GM23248 (cell line): ENCODE data around the gene ZNF236. TPM values are rescaled to one million over a fixed set of nuclear protein-coding genes. Genes with fewer than 3 reads are reported as not detected.

Experiments used
- DNase-seq: peaks from one replicate; pipeline ENCODE4 v3.0.0-alpha.2; 2015
- H2AFZ ChIP-seq: fragments of 200-600 bp; sonication (generic); 2 replicates; pipeline ENCODE4 v1.6.1; 2016; ENCODE audit warnings: antibody characterized with exemption
- H3F3A ChIP-seq: fragments of 200-600 bp; sonication (generic); 2 replicates; pipeline ENCODE4 v1.6.1; 2016; ENCODE audit warnings: mild to moderate bottlenecking, antibody characterized with exemption, mixed run types; ENCODE audit not compliant: insufficient read depth
- H3K27ac ChIP-seq: fragments of 200-600 bp; sonication (generic); 2 replicates; pipeline ENCODE4 v1.5.1; 2016; ENCODE audit warnings: mild to moderate bottlenecking
- H3K27me3 ChIP-seq: fragments of 200-600 bp; sonication (generic); replicated peaks from 2 replicates; pipeline ENCODE4 v1.6.1; 2016; ENCODE audit warnings: mild to moderate bottlenecking; ENCODE audit not compliant: insufficient read depth
- H3K36me3 ChIP-seq: fragments of 200-600 bp; sonication (generic); 2 replicates; pipeline ENCODE4 v1.6.1; 2016; ENCODE audit warnings: low read depth, mild to moderate bottlenecking
- H3K4me1 ChIP-seq: fragments of 200-600 bp; sonication (generic); 2 replicates; pipeline ENCODE4 v1.6.1; 2016; ENCODE audit warnings: mild to moderate bottlenecking; ENCODE audit not compliant: insufficient read depth
- H3K4me2 ChIP-seq: fragments of 200-600 bp; sonication (generic); one replicate; pipeline ENCODE4 v1.6.1; 2016; ENCODE audit warnings: mild to moderate bottlenecking; ENCODE audit not compliant: unreplicated experiment
- H3K4me3 ChIP-seq: fragments of 200-600 bp; sonication (generic); 2 replicates; pipeline ENCODE4 v1.5.1; 2016; ENCODE audit warnings: mild to moderate bottlenecking
- H3K79me2 ChIP-seq: fragments of 200-600 bp; sonication (generic); 2 replicates; pipeline ENCODE4 v1.6.1; 2016; ENCODE audit warnings: mild to moderate bottlenecking; ENCODE audit not compliant: insufficient read depth
- H3K9ac ChIP-seq: fragments of 200-600 bp; sonication (generic); 2 replicates; pipeline ENCODE4 v1.6.1; 2016; ENCODE audit warnings: mild to moderate bottlenecking
- H3K9me2 ChIP-seq: fragments of 200-600 bp; sonication (generic); 2 replicates; pipeline ENCODE4 v1.6.1; 2016; ENCODE audit warnings: mixed run types, mild to moderate bottlenecking, moderate library complexity; ENCODE audit not compliant: insufficient read depth
- H3K9me3 ChIP-seq: fragments of 200-600 bp; sonication (generic); one replicate; pipeline ENCODE4 v1.6.1; 2017; ENCODE audit warnings: low read depth
- H4K20me1 ChIP-seq: fragments of 200-600 bp; sonication (generic); 2 replicates; pipeline ENCODE4 v1.6.0; 2016; ENCODE audit not compliant: insufficient read depth
- EZH2 ChIP-seq: fragments of 200-600 bp; sonication (generic); IDR thresholded peaks from 2 replicates; pipeline ENCODE4 v1.6.1; 2018; ENCODE audit warnings: antibody characterized with exemption, mild to moderate bottlenecking; ENCODE audit not compliant: insufficient read depth, poor library complexity, severe bottlenecking
- EZH2phosphoT487 ChIP-seq: fragments of 200-600 bp; sonication (generic); IDR thresholded peaks from 2 replicates; pipeline ENCODE4 v1.6.1; 2018; ENCODE audit warnings: antibody characterized with exemption, moderate library complexity, mild to moderate bottlenecking, low read depth; ENCODE audit not compliant: insufficient read depth
- WGBS, 2 experiments: methylation state at CpG; one replicate each; pipeline ENCODE4 v1.1.6; 2015 to 2017; ENCODE audit warnings: low lambda C conversion rate in 2 of 2, low coverage in 1 of 2; ENCODE audit errors: missing lambda C conversion rate in 2 of 2; 5-methylcytosine and 5-hydroxymethylcytosine counted together
- in situ Hi-C: fragments of 300-500 bp; cut with MboI; formaldehyde crosslinking; loops from 2 replicates; pipeline ENCODE4 v1.15.0; 2020
- polyA plus RNA-seq: library from polyadenylated mRNA; unstranded; fragments of >200 nt; fragmentation: Nextera tagmentation; extraction: Ambion mirVana; gene quantifications from 2 replicates; pipeline ENCODE4 v1.2.1, GENCODE V29; 2016
- total RNA-seq: library from RNA; depleted of rRNA; stranded (reverse); fragments of >200 nt; shearing (Covaris generic); gene quantifications from 2 replicates; pipeline ENCODE4 v1.2.3, GENCODE V29; 2014

The ZNF236 gene
- total and polyA plus RNA-seq, 2 experiments from 2014 or later = 4.6 to 12.4 TPM

DNA sequence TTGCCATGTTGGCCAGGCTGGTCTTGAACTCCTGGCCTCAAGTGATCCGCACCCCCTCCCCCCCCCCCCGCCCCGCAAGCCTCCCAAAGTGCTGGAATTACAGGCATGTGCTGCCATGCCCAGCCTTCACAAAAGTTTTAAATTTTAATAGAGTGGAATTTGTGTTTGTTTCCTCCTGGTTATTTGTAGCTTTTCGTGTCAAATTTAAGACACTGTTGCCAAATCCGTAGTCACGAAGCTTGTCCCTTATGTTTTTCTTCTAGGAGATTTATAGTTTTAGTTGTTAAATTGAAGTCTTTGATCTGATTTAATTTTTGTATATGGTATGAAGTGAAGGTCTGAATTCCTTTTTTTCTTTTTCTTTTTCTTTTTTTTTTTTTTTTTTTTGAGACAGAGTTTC lies 14.7 kb downstream of the ZNF236 start:
- 51% methylated on average over 6 of the region's 6 CpGs for WGBS, 2 experiments
- in situ Hi-C loops = no loop called here

DNA sequence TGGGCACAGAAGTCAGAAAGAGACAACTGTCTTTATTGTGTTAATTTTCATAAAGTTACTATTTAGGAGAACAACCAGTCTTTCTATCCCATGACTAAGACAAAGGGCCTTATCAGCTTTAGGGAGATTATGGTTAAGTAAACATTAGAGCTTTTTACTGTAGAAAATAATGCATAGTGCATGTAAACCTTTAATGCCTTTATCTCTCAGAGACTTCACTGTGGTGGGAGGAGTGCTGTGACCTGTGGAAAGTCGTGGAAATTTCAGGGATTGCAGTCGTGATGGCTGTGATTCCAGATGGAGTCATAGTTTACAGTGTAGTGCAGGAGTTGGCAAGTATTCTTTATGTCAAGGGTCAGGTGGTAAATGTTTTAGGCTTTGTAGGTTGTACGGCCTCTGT lies 15.8 kb downstream of the ZNF236 start:
- no peaks in the 10 kb centered on the region for H3K9me3 ChIP-seq
- no peaks in the 10 kb centered on the region for H3K27me3 ChIP-seq
- H3K4me2 ChIP-seq = peak overlapping the region; percentile 66
- peak overlapping the region; percentile 61; the same call in 1 of the 2 replicates for H3K9ac ChIP-seq
- peak; percentile 41 for DNase-seq
- H3K4me1 ChIP-seq = peaks cover 25% of the 10 kb centered on the region
- 9 to 14% methylated on average over 3 of the region's 3 CpGs for WGBS, 2 experiments
- no peaks in the 10 kb centered on the region for H4K20me1 ChIP-seq
- H3K4me3 ChIP-seq = peak overlapping the region; percentile 61
- H3K27ac ChIP-seq = peak overlapping the region; percentile 38
- peaks cover 98% of the 10 kb centered on the region for H3K79me2 ChIP-seq
- H3K36me3 ChIP-seq = no peaks in the 10 kb centered on the region
- H2AFZ ChIP-seq = peak overlapping the region; percentile 79
- no peaks in the 10 kb centered on the region for H3K9me2 ChIP-seq
- no peak for TF ChIP-seq EZH2
- no peak for TF ChIP-seq EZH2phosphoT487
- in situ Hi-C loops = no loop called here
- peaks cover 15% of the 10 kb centered on the region for H3F3A ChIP-seq

More for the DNA sequence above, 14.7 kb downstream of the ZNF236 start:
- TF ChIP-seq EZH2phosphoT487 (no peak), EZH2 (no peak)
- Histone ChIP-seq H3K36me3 (no peaks in the 10 kb centered on the region), H3K9me3 (no peaks in the 10 kb centered on the region), H3K79me2 (peaks cover 98% of the 10 kb centered on the region), H3K27ac (no peak overlapping the region), H3K4me1 (peaks cover 25% of the 10 kb centered on the region), H4K20me1 (no peaks in the 10 kb centered on the region), H3K4me2 (no peak overlapping the region), H2AFZ (no peak overlapping the region), H3K27me3 (no peaks in the 10 kb centered on the region), H3K9ac (no peak overlapping the region), H3F3A (peaks cover 15% of the 10 kb centered on the region), H3K9me2 (no peaks in the 10 kb centered on the region), H3K4me3 (no peak overlapping the region)
- no peak for DNase-seq

DNA sequence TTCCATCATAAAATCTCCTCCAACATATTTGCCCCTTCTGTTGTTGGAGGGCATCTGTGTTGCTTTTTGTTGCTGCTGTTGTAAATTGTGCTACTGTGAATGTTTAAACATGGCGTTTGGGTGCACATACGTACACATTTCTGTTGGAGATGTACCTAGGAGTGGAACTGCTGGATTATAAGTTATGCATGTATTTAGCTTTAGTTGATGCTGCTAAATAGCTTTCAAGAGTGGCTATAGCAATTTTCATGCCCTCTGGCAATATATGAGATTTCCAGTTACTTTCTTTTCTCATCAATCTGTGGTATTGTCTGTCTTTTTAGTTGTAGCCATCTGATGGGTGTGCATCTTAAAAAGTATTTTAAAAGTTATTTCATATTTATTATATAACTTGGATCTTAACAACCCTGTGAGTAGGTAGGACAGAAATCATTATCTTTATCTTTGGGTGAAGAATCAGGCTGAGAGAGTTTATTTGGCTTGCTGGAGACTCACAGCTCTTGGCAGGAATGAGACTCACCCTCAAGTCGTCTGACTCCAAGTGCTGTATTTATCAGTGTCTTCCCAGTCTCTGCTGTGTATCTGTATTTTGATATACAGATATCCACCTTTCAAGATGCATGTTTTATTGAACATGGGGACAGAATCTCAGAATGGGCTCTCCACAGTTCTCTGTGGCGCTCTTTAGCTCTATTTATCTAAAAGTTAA lies 16.9 kb downstream of the ZNF236 start:
- H3K79me2 ChIP-seq = peaks cover 96% of the 10 kb centered on the region
- no peaks in the 10 kb centered on the region for H3K9me3 ChIP-seq
- no peaks in the 10 kb centered on the region for H3K36me3 ChIP-seq
- peak overlapping the region; percentile 61 for H3K9ac ChIP-seq
- 37 to 38% methylated on average over 4 of the region's 4 CpGs for WGBS, 2 experiments
- no peaks in the 10 kb centered on the region for H3K9me2 ChIP-seq
- no peaks in the 10 kb centered on the region for H3K27me3 ChIP-seq
- in situ Hi-C loops = no loop called here
- peak overlapping the region; percentile 79 for H2AFZ ChIP-seq
- H3F3A ChIP-seq = peaks cover 15% of the 10 kb centered on the region
- no peaks in the 10 kb centered on the region for H4K20me1 ChIP-seq
- H3K4me3 ChIP-seq = peak overlapping the region; percentile 61
- no peak for TF ChIP-seq EZH2phosphoT487
- no peak for TF ChIP-seq EZH2
- H3K4me2 ChIP-seq = peak overlapping the region; percentile 66
- H3K27ac ChIP-seq = peak overlapping the region; percentile 38
- peaks cover 25% of the 10 kb centered on the region for H3K4me1 ChIP-seq
- DNase-seq = peak; percentile 58

DNA sequence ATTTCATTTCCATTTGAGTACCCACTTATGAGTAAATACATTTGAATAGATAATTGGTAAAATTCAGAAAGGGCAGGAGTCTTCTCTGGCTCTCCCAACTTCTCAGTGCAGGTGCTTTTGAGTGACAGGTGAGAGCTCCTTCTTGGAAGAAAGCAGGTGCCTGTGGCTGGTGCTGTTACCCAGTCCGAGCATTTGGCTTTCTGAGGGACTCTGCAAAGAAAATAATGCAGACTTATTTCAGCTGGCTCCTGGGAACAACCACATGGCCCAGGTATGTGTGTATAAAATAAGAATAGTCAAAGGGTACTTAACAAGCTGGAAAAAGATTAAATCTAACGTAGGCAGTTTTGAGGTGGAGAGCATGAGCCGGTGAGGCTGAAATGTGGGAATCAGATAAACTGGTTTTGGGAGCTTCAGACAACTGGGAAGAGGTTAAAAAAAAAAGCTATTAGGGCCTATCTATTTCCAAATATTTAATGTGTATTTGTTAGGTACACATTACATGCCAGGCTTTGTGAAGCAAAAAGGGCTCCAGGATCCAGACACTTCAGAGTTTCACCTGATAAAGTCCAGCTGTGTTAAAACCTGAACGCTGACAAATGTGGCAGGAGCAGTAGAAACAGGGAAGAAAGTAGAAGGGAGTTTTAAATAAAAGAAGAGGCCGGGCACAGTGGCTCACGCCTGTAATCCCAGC lies 20.6 kb downstream of the ZNF236 start:
- in situ Hi-C loops = no loop called here
- H3F3A ChIP-seq = peaks cover 15% of the 10 kb centered on the region
- TF ChIP-seq EZH2 = no peak
- TF ChIP-seq EZH2phosphoT487 = no peak
- no peak overlapping the region for H3K4me2 ChIP-seq
- H3K9me2 ChIP-seq = no peaks in the 10 kb centered on the region
- no peaks in the 10 kb centered on the region for H3K36me3 ChIP-seq
- H3K79me2 ChIP-seq = peaks cover 97% of the 10 kb centered on the region
- H3K27me3 ChIP-seq = no peaks in the 10 kb centered on the region
- H3K9ac ChIP-seq = no peak overlapping the region
- DNase-seq = no peak
- no peak overlapping the region for H3K27ac ChIP-seq
- H3K4me3 ChIP-seq = no peak overlapping the region
- H4K20me1 ChIP-seq = 0 out of 2 replicates have a peak, but pooled peaks cover 4% of the 10 kb centered on the region
- WGBS, 2 experiments = 98 to 99% methylated on average over 5 to 6 of the region's 6 CpGs
- H2AFZ ChIP-seq = no peak overlapping the region
- peaks cover 29% of the 10 kb centered on the region for H3K4me1 ChIP-seq
- no peaks in the 10 kb centered on the region for H3K9me3 ChIP-seq
